Inferior parietal cortex (tissue), 1 donor: ENCODE data around the gene AUP1.
"Not testable (repeated sequence)": the region's sequence is repeated elsewhere in the genome, so short reads cannot be mapped to it uniquely, and the experiment has no call there.

Source experiments
- DNase-seq: peaks from one replicate; pipeline ENCODE4 v3.0.0-alpha.2; 2016; ENCODE audit errors: extremely low spot score

AUP1 gene, protein sequence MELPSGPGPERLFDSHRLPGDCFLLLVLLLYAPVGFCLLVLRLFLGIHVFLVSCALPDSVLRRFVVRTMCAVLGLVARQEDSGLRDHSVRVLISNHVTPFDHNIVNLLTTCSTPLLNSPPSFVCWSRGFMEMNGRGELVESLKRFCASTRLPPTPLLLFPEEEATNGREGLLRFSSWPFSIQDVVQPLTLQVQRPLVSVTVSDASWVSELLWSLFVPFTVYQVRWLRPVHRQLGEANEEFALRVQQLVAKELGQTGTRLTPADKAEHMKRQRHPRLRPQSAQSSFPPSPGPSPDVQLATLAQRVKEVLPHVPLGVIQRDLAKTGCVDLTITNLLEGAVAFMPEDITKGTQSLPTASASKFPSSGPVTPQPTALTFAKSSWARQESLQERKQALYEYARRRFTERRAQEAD

DNA sequence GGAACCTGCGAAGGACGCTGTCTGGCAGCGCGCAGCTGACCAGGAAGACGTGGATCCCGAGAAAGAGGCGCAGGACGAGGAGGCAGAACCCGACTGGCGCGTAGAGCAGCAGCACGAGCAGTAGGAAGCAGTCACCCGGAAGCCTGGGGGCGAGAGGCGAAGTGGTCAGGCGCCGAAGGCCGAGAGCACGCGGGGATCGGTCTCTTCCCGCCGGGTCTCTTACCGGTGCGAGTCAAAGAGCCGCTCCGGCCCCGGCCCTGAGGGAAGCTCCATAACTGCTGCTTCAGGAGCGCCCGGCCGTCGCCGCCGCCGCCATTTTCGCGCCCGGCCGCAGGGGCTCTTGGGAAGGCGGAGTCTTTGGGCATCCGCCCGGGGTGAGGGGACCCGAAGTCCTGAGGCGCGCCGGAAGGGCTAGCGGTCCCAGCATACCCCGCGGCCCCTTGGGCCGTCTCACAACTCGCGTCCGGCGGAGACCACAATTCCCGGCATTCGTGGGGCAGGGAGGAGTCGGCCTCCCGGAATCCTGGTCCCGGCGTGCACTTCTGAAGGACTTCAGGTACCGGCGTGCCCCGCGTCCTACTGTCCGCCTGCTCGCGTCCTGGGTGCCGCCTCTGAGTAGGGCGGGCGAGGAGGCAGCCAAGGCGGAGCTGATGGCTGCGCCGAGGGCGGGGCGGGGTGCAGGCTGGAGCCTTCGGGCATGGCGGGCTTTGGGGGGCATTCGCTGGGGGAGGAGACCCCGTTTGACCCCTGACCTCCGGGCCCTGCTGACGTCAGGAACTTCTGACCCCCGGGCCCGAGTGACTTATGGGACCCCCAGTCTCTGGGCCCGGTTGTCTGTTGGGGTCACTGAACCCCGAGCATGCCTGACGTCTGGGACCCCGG lies at the start of gene AUP1, which contains the start of gene HTRA2:
AUP1 (minus strand) TSS at position 350 of the 882 bp plus-strand sequence; CDS start at position 273, 77 bp downstream.
HTRA2 (plus strand) TSS at position 577 of the 882 bp plus-strand sequence; CDS start at position 651, 74 bp downstream.
- DNase-seq: peak; percentile 98

DNA sequence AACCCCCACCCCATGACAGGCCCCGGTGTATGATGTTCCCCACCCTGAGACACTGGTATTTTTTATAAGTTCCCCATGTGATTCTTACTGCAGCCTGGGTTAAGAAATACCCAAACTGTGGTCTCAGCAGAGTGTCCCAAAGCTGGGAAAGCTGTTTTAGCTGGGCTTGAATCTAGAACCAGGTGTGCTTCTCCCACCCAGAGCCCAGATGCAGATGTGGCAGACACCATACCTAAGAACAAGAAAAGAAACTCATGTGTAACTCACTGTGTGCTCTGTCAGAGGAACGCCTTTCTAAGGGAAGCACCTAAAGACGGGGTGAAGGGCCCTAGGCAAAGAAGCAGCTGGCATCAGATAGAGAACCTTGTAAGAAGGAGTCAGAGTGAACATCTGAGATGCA lies 48.9 kb upstream of the AUP1 start:
- DNase-seq: no peak

DNA sequence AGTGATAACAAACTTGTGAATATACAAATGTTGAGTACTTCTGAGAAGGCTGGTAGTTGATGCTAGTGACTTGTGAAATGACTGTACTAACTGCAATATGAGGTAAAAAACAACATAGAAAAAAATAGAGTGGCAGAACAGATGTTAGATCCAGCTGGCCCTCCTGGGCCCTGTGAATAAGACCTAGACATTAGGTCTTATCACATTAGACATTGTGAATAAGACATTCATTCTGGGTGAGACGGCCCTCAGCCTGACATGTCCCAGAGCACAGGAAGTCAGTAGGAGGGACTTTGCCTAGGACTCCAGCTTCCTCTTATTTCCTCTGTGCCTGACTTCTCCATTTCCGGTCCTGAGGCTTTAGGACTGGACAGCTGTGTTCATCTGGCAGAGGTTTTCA lies 47.9 kb upstream of the AUP1 start:
- no peak for DNase-seq

DNA sequence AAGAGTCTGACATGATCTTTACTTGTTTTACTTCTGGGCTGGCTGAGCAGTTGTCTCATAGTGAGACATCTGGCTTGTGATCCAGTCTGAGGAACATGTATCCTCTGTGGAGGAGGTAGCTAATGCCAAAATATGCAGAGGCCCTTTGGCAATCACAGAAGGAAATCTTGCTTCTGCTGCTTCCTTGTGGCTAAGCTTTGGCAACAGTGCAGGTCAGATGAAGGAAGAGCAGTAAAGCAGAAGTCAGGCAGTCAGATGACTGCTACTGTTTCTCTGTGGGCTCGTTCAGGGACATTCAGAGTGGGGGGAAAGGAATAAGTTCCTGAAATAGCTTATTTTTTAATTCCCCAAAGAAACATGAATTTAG lies 47.3 kb upstream of the AUP1 start:
- DNase-seq: no peak

DNA sequence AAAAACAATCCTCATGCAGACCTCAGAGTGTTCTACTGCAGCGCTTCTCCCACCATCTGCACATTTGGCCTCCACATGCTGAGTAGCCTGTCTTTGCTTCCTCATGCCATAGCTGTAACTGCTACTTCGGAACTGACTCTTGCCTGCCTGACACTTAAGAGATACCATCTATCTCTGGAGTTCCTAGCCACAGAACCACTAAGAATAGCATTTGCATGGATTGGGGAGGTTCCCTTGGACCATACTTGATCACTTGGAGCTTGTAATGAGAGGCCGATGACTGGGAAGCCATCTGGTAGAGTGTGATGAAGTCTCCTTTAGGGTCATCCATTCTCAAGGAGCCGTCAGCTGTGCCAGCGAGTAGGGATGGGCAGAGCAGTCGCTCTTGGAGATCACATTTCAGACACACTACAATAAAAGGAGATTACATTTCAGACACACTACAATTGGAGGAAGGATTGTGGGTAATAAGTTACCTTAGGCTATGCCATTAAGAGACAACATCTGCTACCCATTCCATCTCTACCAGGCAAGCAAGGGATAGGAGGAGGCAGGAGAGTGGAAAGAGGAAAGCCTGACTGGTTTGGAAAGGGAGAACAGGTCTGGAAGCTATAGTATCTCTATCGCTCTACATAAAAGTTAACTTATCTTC lies 46.8 kb upstream of the AUP1 start:
- no peak for DNase-seq

DNA sequence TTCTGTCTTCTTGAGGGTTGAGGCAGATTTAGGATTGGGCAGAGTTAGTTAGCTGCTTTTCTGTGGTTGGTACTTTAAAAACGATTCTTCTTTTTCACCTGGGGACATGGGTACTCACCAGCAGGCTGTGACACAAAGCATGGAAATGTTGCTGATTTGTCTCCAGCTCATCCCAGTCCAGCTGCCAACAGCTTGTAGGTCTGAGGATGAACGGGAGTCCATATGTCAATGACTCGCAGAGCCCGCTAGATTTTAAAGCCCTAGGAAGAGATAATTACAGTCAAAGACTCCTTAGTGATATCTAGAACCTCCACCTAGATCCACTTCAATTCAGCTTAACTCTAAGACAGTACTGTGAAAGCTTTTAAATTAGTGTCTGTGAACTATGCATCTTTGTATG lies 45.8 kb upstream of the AUP1 start:
- DNase-seq: no peak

DNA sequence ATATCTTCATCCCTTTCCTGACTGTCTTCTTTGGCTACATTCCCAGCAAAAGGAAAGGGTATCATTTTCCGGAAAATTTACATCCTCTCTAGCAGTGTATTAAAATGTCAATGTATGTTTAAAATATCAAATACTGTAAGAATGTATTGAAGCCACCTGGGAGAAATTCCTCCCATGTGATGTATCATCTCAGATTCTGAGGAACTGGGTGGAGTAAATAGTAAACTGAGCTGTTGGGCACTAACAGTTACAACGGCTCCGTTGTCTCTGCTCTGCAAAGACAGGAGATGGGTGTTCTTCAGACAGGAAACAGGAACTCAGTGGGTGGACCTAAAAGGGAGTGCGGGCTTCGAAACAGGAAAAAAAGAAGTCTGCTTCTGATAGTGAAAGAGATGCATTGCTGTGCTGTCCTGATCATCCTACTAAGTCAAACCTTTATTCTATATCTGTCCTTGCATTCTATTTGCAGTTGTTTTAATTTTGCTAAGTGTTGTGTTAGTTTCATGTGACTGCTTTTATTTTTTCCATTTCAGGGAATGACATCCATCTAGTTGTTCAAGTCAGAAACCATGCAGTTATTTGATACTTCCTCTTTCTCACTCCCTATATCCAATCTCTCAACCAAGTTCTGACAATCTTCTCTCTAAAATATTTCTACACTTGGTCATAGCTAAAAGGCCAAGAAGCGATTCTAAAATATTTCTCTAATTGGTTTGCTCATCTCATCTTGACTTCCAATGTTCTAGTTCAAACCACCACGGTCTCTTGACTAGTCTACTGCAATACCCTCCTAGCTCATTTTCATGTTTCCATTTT lies 44.4 kb upstream of the AUP1 start:
- no peak for DNase-seq

DNA sequence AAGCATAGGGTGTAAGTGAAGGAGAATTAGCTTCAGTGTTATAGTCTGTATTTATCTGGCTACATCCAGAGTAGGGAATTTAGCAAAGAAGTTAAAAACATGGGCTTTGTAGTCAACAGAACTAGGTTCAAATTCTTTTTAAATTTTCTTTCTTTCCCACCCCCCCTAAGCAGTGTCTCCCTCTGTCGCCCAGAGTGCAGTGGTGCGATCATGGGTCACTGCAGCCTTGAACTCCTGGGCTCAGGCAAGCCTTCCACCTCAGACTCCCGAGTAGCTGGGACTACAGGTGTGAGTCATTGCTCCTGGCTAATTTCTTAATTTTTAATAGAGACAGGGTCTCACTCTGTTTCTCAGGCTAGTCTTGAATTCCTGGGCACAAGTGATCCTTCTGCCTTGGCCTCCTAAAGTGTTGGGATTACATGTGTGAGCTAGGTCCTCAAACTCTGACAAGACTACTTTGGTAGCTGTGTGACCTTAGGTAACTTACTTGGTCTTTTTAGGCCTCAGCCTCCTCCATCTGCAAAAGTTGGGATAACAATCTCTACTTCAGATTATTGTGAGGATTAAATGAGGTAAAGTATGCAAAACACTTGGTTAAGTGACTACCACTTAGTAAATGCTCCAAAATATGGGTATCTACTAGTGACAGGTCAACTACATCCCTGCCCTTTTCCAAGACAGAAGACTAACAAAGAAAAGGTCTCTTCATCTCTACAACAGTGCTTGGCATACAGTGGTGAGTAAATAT lies 42.8 kb upstream of the AUP1 start:
- no peak for DNase-seq

DNA sequence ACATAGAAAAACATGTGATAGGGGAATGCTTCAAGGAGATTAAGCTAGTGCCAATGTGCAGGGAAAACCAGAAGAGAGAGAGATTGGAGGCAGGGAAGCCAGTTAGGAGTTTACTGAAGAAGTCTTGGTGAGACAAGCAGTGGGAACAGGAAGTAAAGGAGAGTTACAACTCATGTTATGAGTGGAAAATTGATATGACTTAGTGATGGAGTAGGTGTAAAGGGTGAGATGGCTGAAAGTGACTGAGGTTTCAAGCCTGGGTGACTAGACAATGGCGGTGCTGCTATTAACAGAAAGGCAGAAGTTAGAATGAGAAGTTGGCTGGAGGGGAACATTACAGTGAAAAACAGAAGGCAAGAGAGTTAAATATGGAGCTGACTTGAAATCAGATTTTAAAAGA lies 41.6 kb upstream of the AUP1 start:
- no peak for DNase-seq

DNA sequence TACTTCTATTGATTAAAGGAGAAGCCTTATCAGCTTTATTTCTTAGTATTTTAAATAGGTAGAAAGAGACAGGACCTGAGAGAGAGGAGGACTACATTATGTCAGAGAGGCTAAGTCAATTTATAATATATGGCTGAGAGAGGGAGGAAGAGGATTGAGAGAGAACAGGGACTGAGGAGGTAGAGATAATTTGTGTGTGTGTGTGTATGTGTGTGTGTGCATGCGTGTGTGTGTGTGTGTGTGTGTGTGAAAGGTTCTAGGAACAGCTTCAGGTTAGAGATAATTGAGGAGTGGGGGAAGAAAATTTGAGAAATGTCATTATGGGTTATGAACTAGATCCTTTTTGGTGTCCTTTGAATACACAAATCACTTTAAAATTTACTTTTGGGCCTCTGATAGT lies 40.2 kb upstream of the AUP1 start:
- no peak for DNase-seq

DNA sequence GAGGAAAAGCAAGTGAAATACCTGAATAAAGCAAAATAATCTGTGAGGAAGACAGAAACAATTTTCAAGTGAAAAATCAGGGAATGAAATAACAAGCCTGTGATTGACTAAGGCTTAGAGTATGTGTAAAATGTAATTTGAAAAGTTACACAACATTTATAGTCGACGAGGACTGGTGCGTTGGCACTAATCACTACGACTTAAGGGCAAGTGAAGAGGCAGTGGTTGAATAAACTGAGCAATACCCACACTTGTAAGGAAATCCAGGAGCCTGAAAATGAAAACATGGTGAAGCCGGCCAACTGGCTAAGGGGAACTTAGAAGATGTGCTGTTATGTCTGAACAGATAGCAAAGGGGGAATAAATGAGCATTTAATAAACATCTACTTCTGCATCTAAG lies 38.4 kb upstream of the AUP1 start:
- no peak for DNase-seq

DNA sequence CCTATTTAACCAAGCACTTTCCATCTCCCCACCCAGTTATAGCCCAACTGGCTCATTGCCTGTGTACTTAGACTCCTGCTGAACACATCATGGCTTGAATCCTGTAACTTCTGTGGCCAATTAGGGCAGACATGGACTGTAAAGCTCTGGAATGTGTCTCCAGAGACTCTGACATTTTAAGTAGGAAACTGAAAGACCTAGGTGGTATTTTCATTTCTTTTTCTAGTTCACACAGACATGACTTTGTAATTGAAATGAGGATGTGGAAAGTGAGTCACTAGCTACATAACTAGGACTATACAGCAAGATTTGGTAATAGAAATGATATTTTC lies 37.2 kb upstream of the AUP1 start:
- no peak for DNase-seq

DNA sequence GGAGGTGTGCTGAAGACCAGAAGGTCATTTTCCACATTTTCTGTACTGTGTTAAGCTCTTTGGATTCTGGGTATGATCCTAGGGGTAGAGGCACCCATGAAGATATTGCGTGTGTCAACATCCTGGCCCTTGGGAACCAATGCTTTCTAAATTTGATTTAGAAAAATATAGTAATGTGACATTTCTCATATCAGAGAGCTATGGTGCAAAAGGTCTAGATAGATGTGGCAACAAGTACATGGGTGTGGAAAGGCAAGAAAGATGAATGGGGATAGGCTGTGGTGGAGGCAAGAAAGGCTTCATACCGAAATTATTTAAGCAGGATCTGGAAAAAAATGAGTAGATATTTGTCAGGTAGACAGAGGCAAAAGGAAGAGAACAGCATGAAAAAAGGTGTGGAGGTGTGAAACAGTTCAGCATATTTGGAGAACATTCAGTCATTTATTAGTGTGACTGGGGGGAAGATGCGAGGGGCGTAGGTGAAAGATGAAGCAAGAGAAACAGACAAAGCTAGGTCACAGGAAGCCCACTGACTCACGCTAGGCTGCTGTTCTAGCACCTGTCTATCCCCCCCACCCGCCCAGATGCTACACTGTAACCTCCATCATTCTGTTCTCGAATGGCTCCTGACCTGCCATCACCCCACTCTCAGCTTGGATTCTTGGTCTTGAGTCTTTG lies 36.7 kb upstream of the AUP1 start:
- no peak for DNase-seq

DNA sequence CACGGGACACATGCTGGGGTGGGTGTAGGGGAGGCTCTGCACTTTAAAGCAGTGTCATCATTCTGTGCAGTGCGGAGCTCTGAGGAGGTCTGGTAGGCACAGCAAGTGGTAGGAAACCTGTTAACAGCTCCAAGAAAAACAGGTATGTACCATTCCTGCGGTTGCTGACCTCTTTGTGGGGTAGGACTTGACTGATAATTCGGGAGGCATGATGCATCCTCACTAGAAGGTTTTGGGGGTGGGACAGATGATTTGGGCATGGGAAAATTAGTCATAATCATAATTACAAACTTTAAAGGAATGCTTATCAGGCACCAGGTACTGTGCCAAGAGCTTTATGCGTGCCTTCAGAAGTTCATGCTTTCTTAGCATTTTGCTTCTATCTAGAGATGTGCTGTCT lies 34.7 kb upstream of the AUP1 start:
- no peak for DNase-seq

DNA sequence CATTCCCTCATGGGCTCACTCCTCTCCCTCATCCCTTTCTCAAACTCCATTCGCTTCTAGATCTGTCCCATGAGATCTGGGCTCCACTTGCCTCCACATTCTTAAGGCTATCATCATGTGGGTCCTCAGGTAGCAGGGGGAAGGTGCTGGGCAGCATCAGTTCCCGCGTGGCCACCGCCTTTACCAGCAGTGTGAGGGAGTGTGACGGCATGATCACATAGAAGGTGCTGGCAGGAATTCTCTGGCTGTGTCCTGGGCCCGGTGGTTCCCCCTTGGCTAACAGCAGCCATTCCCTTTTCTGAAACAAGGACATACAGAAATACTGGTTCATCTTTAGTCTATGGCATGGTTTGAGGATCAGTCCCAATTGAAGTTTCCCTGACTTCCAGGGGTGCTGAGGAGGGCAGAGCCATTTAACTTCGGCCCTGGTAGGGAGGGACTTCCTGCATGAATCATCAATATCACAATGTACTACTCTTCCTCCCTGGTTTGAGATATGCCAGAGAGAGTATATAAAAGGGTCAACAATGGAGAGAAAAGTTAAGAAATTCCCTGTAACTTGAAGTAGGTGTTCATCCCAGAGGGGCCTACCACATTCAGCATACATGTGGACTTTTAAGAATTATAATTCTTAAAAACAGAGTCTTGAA lies 32.7 kb upstream of the AUP1 start:
- no peak for DNase-seq

DNA sequence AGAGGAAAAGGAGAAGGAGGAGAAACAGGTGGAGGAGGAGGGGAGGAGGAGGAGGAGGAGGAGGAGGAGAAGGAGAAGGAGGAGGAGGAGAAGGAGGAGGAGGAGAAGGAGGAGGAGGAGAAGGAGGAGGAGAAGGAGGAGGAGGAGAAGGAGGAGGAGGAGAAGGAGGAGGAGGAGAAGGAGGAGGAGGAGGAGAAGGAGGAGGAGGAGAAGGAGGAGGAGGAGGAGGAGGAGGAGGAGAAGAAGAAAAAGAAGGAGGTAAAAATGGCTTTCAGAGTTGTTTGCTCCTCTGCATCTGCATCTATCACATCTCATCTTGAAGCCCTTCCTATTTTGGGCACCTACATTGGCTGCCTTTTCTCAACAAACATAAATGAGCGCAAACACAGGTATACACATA lies 31.5 kb upstream of the AUP1 start:
- not testable (repeated sequence) for DNase-seq

DNA sequence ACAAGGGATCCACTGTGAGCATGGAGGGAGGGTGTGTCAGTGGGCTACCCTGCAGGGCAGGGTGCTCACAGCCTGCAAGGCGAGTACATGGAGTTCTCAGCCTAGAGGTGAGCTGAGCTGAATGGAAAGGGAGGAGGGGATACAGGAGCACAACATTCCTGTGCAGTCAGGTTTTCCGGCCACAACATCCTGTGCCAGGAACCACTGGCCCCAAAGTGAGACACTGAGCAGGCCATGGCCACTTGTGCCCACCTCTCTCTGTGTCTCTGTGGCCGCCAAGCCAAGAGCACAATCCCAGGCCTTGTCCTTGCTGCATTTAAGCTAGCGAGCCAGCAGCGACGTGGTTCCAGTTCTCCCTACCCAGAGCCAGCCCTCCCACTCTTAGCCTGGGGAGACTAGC lies 31.1 kb upstream of the AUP1 start:
- DNase-seq: no peak

DNA sequence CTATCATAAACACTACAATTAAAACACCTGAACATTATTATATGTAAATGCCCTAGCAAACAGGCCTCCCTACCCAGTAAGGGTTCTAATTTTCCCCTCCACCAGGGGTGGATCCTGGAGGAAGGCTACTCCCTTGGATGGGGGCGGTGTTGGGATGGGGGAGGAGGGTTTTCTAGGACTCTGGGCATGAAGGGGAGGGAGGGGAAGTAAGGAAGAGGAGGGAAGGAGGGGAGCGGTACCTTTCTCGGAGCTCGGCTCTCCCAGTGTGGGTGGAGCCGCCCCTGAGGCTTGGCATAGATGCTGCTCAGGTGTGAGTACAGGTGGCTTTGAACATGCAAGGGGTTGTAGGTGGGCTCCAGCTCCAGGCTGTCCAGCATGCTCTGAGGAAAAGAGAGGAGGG lies 30.4 kb upstream of the AUP1 start:
- DNase-seq: no peak

DNA sequence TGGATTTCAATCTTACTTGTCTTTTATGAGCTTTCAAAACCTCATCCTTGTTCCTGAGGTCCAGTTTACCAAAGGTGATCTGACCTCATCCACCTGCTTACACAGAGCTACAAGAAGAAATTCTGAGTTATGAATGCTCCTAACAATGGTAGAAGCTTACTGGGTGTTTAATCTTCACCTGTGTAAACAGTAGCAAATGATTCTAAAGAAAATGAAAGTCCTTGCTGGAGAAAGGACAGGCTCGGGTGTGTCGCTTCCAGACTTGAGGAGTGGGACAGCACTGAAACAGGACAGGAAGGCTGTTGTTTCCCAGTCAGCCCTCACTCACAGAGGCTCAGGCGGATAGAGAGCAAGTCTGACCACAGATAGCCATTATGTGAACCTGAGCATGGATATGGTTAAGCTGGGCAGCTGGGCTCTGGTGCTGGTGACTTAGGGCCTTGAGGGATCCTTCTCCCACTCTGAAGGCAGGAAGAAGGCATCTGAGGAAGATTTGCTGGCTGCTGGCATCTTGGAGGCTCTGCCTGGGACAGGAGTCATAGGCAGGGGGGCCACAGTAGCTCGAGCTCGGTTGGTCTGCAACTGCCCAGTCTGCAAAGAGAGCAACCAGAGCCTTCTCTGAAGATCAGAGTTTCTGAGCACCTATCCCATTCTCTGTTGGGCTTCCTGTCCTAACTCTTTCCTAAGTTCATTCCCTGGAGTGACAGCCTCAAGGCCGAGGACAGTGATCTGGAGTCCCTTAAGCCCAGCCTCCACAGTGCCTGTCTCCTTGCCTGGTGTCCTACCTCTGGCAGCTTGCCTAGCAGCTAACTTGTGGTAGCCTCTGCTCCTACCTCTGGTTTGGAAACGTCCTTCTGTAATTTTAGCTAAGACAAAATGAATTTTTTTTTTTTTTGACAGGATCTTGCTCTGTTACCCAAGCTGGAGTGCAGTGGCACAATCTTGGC lies 29.1 kb upstream of the AUP1 start:
- no peak for DNase-seq
